Heart left ventricle (tissue), 13 donors: ENCODE measurements around the gene USP34.

ENCODE experiments used
- POLR2A ChIP-seq, 2 donors: fragments of 450-650 bp; IDR thresholded peaks; one replicate each; pipeline ENCODE4 v1.6.1; 2017; ENCODE audit warnings: antibody characterized with exemption in 2 of 2, mild to moderate bottlenecking in 2 of 2, moderate library complexity in 2 of 2
- TF ChIP-seq, protein P1 (sequence below), 12 donors: fragments of 200-600 bp; sonication (generic) in 4 of 12; IDR thresholded peaks; one replicate each; pipeline versions ENCODE4 v1.5.0 to v1.8.0; 2018 to 2022; ENCODE audit warnings: antibody characterized with exemption in 12 of 12, mild to moderate bottlenecking in 5 of 12
- donor health status: ischemic (EF 13 %, LVEDD 7.1; RV severe dilation, severe dysfunction).
- donor health status: DM: no; HTN: yes; CAD: no.
- donor health status: DM: no; HTN: no; CAD: no.
- donor health status: ischemic (EF 25% LVEDD 6.9; RV normal size, moderate dysfunction).
- donor health status: ischemic (EF 25% LVEDD 5.7; RV mildly dilated, moderate dysfunction).
- donor health status: ischemic (EF 35%, LVEDD 5.7; RV mildly dilated, moderate dysfunction).
- donor health status: nonischemic (EF 11% LVEDD 7.7; RV severe dilation, severe dysfunction).
- donor health status: DM: yes; HTN: yes; CAD: no.
- donor health status: PGD.
- donor health status: ischemic (EF 29% LVEDD 5.4; RV normal size, mild dysfunction).
- donor health status: nonischemic (EF 23%, LVEDD 6.1; RV moderate dilation, normal function).

DNA sequence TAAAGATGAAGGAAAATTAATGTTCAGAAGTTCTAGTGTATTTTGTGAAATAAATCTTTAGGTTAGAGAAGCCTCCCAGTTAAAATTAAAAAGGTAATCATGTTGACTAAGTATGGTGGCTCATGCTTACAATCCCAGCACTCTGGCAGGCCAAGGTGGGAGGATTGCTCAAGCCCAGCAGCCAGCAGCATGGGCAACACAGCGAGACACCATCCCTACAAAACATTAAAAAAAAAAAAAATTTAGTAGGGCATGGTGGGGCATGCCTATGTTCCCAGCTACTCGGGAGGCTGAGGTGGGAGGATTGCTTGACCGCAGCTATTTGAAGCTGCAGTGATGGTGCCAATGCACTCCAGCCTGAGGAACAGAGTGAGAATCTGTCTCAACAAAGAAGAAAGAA is 49.4 kb upstream of the USP34 start:
- TF ChIP-seq, protein P1, sequence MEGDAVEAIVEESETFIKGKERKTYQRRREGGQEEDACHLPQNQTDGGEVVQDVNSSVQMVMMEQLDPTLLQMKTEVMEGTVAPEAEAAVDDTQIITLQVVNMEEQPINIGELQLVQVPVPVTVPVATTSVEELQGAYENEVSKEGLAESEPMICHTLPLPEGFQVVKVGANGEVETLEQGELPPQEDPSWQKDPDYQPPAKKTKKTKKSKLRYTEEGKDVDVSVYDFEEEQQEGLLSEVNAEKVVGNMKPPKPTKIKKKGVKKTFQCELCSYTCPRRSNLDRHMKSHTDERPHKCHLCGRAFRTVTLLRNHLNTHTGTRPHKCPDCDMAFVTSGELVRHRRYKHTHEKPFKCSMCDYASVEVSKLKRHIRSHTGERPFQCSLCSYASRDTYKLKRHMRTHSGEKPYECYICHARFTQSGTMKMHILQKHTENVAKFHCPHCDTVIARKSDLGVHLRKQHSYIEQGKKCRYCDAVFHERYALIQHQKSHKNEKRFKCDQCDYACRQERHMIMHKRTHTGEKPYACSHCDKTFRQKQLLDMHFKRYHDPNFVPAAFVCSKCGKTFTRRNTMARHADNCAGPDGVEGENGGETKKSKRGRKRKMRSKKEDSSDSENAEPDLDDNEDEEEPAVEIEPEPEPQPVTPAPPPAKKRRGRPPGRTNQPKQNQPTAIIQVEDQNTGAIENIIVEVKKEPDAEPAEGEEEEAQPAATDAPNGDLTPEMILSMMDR (IDR thresholded peaks at IDR 0.05), result no peak
- no peak for TF ChIP-seq POLR2A (IDR thresholded peaks at IDR 0.05)
